Ishikawa (cell line): Measurements from ENCODE around the gene LRRC2.

Source experiments
- CEBPB ChIP-seq: IDR thresholded peaks from 2 replicates; pipeline ENCODE4 v1.6.1; 2012
- CREB1 ChIP-seq: IDR thresholded peaks from 2 replicates; pipeline ENCODE4 v1.6.1; 2012; ENCODE audit warnings: low read depth
- EGR1 ChIP-seq: IDR thresholded peaks from 2 replicates; pipeline ENCODE4 v1.6.1; 2012
- EP300 ChIP-seq: IDR thresholded peaks from 2 replicates; pipeline ENCODE4 v1.6.1; 2012; ENCODE audit warnings: borderline replicate concordance
- FOXM1 ChIP-seq: IDR thresholded peaks from 2 replicates; pipeline ENCODE4 v1.6.1; 2012; ENCODE audit warnings: low read depth, borderline replicate concordance
- NFIC ChIP-seq: IDR thresholded peaks from 2 replicates; pipeline ENCODE4 v1.6.1; 2012
- RAD21 ChIP-seq: IDR thresholded peaks from 2 replicates; pipeline ENCODE4 v1.6.1; 2012; ENCODE audit warnings: low read depth
- TAF1 ChIP-seq: IDR thresholded peaks from 2 replicates; pipeline ENCODE4 v1.6.1; 2012; ENCODE audit warnings: low read depth, mild to moderate bottlenecking
- TCF12 ChIP-seq: IDR thresholded peaks from 2 replicates; pipeline ENCODE4 v1.6.1; 2012; ENCODE audit warnings: low read depth
- TEAD4 ChIP-seq: IDR thresholded peaks from 2 replicates; pipeline ENCODE4 v1.6.1; 2012
- YY1 ChIP-seq: IDR thresholded peaks from 2 replicates; pipeline ENCODE4 v1.6.1; 2012; ENCODE audit warnings: low read depth
- ZBTB7A ChIP-seq: IDR thresholded peaks from 2 replicates; pipeline ENCODE4 v1.6.1; 2012; ENCODE audit warnings: low read depth
- TF ChIP-seq, protein P1 (sequence below): IDR thresholded peaks from 2 replicates; pipeline ENCODE4 v1.6.1; 2012
- TF ChIP-seq, protein P2 (sequence below): IDR thresholded peaks from 2 replicates; pipeline ENCODE4 v1.6.1; 2012; ENCODE audit warnings: low read depth, mild to moderate bottlenecking
- TF ChIP-seq, protein P3 (sequence below): IDR thresholded peaks from 2 replicates; pipeline ENCODE4 v1.6.1; 2012

LRRC2 gene, protein sequence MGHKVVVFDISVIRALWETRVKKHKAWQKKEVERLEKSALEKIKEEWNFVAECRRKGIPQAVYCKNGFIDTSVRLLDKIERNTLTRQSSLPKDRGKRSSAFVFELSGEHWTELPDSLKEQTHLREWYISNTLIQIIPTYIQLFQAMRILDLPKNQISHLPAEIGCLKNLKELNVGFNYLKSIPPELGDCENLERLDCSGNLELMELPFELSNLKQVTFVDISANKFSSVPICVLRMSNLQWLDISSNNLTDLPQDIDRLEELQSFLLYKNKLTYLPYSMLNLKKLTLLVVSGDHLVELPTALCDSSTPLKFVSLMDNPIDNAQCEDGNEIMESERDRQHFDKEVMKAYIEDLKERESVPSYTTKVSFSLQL

DNA sequence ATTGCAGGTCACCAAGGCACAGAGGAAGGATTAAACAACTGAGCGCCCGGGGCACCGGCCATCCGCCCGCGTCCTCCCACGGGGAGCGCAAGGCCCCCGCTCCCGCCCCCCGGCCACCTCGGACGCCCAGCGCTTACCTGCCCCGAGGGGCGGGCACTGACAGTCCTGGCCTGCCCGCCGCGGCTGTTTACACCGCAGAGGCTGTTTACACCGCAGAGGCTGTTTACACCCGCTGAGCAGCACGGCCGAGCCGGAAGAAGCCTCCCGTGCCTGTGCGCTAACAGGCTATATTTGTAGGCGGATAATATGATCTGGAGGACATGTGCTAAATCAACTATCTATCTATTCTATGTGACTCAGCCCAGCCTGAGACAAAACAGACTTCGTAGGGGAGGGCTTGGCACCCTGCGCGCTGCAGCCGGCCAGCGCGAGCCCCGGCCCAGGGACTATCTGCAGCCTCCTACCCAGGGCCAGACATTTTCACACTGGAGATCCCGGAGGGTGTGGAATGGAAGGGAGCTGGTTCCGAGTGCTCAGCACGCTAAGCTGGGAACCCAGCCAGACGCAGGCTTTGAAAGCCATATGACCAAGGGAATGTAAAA, at the start of gene LRRC2:
Gene LRRC2 (minus strand): TSS at position 263 of the 602 bp plus-strand sequence. CDS start 14,711 bp downstream, outside the sequence.
- TF ChIP-seq TAF1 = no peak
- TF ChIP-seq CREB1 = no peak
- TF ChIP-seq TCF12 = no peak
- TF ChIP-seq TEAD4 = no peak
- no peak for TF ChIP-seq EP300
- no peak for TF ChIP-seq YY1
- TF ChIP-seq, protein P1, sequence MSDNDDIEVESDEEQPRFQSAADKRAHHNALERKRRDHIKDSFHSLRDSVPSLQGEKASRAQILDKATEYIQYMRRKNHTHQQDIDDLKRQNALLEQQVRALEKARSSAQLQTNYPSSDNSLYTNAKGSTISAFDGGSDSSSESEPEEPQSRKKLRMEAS = no peak
- TF ChIP-seq FOXM1 = no peak
- TF ChIP-seq, protein P2, sequence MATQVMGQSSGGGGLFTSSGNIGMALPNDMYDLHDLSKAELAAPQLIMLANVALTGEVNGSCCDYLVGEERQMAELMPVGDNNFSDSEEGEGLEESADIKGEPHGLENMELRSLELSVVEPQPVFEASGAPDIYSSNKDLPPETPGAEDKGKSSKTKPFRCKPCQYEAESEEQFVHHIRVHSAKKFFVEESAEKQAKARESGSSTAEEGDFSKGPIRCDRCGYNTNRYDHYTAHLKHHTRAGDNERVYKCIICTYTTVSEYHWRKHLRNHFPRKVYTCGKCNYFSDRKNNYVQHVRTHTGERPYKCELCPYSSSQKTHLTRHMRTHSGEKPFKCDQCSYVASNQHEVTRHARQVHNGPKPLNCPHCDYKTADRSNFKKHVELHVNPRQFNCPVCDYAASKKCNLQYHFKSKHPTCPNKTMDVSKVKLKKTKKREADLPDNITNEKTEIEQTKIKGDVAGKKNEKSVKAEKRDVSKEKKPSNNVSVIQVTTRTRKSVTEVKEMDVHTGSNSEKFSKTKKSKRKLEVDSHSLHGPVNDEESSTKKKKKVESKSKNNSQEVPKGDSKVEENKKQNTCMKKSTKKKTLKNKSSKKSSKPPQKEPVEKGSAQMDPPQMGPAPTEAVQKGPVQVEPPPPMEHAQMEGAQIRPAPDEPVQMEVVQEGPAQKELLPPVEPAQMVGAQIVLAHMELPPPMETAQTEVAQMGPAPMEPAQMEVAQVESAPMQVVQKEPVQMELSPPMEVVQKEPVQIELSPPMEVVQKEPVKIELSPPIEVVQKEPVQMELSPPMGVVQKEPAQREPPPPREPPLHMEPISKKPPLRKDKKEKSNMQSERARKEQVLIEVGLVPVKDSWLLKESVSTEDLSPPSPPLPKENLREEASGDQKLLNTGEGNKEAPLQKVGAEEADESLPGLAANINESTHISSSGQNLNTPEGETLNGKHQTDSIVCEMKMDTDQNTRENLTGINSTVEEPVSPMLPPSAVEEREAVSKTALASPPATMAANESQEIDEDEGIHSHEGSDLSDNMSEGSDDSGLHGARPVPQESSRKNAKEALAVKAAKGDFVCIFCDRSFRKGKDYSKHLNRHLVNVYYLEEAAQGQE = no peak
- no peak for TF ChIP-seq EGR1
- TF ChIP-seq CEBPB = no peak
- TF ChIP-seq, protein P3, sequence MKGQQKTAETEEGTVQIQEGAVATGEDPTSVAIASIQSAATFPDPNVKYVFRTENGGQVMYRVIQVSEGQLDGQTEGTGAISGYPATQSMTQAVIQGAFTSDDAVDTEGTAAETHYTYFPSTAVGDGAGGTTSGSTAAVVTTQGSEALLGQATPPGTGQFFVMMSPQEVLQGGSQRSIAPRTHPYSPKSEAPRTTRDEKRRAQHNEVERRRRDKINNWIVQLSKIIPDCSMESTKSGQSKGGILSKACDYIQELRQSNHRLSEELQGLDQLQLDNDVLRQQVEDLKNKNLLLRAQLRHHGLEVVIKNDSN = no peak
- TF ChIP-seq RAD21 = no peak

DNA sequence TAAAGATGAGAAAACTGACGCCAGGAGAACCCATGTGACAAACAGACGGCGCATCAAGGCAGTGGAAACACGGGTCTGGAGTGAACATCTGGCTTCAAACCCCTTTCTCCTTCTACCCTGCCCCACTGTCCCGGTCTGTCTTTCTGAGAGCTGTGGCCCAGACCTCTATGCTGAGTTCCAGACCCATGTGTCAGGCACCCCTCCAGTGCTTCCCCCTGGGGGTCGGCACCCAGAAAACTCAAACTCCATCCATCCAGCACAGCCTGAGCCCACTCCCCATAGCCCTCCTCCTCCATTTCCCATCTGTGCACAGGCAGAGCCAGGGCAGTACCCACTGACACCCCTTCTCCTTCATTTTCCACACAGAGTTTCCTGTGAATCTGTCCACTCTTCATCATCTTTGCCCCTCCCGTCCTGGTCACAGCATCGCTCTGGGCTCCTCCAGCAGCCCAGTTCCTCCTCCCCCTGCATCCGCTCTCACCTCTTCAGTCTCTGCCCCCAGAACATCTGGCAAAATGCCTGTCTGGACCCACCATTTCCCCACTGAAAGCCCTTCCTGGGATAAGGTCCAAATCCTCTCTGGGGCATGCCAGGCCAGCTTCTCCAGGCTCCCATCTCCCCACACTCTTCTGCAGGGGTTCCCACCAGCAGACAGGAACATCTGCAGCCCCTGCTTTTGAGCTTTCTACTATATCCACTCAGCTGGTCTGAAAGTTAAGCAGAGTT, 49.1 kb upstream of the LRRC2 start:
- TF ChIP-seq EGR1 = no peak
- no peak for TF ChIP-seq YY1
- no peak for TF ChIP-seq CEBPB
- TF ChIP-seq, protein P2 = no peak
- no peak for TF ChIP-seq TEAD4
- no peak for TF ChIP-seq RAD21

DNA sequence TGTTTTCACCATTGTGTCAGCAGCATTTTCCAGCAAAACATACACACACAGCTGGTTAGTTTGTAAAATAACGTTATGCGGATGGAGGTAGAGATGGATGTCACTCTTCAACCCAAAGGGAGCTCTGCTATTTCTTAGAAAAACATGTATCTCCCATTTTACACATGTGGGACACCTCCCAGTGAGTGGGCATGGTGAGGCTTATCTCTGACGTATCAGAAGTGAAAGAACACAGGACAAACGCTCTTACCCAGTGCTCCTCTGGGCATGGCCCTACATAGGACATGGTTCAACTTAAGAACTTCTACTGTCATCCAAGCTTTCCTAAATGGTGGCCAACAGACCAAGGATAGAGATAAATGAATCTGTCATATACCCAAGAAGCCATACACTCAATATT, 48.3 kb upstream of the LRRC2 start:
- TF ChIP-seq TAF1 = no peak
- TF ChIP-seq TEAD4 = no peak
- no peak for TF ChIP-seq RAD21
- no peak for TF ChIP-seq YY1
- no peak for TF ChIP-seq CREB1
- TF ChIP-seq, protein P1 = no peak
- TF ChIP-seq, protein P2 = no peak
- no peak for TF ChIP-seq CEBPB
- no peak for TF ChIP-seq EP300
- TF ChIP-seq, protein P3 = no peak
- TF ChIP-seq NFIC = no peak
- no peak for TF ChIP-seq TCF12
- TF ChIP-seq FOXM1 = no peak

DNA sequence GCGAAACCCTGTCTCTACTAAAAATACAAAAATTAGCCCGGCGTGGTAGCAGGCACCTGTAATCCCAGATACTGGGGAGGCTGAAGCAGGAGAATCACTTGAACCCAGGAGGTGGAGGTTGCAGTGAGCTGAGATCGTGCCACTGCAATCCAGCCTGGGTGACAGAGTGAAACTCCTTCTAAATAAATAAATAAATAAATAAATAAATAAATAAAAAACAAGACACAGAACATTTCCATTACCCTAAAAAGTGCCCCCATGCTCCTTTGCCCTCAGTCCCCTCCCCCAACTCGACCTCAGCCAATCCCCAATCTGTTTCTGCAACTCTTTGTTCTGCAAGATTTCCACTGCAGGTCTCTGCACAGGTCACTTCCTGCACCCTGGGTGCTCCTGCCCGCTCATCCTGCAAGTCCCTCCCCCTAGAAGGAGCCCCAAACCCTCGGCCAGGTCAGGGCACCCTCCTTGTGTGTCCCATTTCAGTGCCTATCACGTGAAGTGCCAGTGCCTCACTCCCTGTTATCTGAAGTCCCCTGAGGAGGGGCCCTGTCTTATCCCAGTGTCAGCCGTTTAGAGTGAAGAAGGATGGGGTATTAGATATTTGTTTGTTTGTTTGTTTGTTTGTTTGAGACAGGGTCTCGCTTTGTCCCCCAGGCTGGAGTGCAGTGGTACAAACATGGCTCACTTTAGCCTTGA, 47.4 kb upstream of the LRRC2 start:
- TF ChIP-seq CREB1 = no peak
- no peak for TF ChIP-seq ZBTB7A
- TF ChIP-seq, protein P1 = no peak
- TF ChIP-seq RAD21 = no peak
- TF ChIP-seq EP300 = no peak
- no peak for TF ChIP-seq TCF12
